B cell (primary cell): ENCODE data around the gene CREB5.

Experiments
- CTCF ChIP-seq: fragments of 200-600 bp; IDR thresholded peaks from one replicate; pipeline ENCODE4 v1.8.0; 2022; ENCODE audit warnings: antibody characterized with exemption, mild to moderate bottlenecking
- EZH2 ChIP-seq: IDR thresholded peaks from 2 replicates; pipeline ENCODE4 v1.6.1; 2012; ENCODE audit warnings: borderline replicate concordance, low read depth, mild to moderate bottlenecking, moderate library complexity, low read length; ENCODE audit not compliant: insufficient read depth, poor library complexity, severe bottlenecking

- TF ChIP-seq CTCF: no peak
- no peak for TF ChIP-seq EZH2
Measured at GRCh38 chr7:28754447-28754846, 342.1 kb downstream of the CREB5 start.
